ENCODE data around the gene NAPA. TPM values are rescaled to one million over a fixed set of nuclear protein-coding genes. Genes with fewer than 3 reads are reported as not detected.

NAPA gene
- total RNA-seq, 4 donors from 2014 or later = 94.8 to 138 (median 114) TPM

DNA sequence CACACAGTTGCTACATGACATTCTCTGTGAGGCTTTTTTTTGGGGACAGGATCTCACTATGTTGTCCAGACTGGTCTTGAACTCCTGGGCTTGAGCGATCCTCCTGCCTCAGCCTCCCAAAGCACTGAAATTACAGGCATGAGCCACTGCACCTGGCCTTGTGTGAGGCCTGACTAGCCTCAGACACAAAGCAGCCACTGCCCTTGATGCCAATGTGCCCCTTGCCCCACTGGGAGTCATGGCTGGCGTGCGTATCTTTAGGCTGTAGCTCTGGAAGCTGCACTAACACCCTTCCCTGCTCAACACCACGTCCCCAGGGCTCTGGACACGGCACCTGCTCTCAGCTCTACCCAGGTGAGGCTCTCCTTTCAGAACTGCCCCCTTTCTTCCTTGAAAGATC is 16.3 kb downstream of the NAPA start:
- Histone ChIP-seq H3K9me3 (no peaks in the 10 kb centered on the region), H3K27ac (no peak overlapping the region), H3K36me3 (peaks cover 0 to 29% (median 14%) of the 10 kb centered on the region in 4 donors), H3K4me1 (no peaks in the 10 kb centered on the region), H3K4me3 (no peak overlapping the region), H3K27me3 (no peaks in the 10 kb centered on the region)
- WGBS, 2 donors (ENCODE audit: low coverage in 1 of 2) = 94% methylated on average over 4 of the region's 5 CpGs; no CpG with 5 or more reads in 1 of the 2 donors
- in situ Hi-C loops (cut with MboI; ENCODE audit: low pct_ligation_motif_present in 1 of 4, low pct_unique_long_range_greater_than_20kb in 1 of 4, low sequenced_read_pairs in 3 of 4) = no loop called here
- no peak for DNase-seq
- TF ChIP-seq EP300 (IDR thresholded peaks at IDR 0.05; ENCODE audit: low read depth) (no peak), POLR2A (IDR thresholded peaks at IDR 0.05) (no peak), POLR2AphosphoS5 (IDR thresholded peaks at IDR 0.05) (no peak)
- TF ChIP-seq, protein P1, sequence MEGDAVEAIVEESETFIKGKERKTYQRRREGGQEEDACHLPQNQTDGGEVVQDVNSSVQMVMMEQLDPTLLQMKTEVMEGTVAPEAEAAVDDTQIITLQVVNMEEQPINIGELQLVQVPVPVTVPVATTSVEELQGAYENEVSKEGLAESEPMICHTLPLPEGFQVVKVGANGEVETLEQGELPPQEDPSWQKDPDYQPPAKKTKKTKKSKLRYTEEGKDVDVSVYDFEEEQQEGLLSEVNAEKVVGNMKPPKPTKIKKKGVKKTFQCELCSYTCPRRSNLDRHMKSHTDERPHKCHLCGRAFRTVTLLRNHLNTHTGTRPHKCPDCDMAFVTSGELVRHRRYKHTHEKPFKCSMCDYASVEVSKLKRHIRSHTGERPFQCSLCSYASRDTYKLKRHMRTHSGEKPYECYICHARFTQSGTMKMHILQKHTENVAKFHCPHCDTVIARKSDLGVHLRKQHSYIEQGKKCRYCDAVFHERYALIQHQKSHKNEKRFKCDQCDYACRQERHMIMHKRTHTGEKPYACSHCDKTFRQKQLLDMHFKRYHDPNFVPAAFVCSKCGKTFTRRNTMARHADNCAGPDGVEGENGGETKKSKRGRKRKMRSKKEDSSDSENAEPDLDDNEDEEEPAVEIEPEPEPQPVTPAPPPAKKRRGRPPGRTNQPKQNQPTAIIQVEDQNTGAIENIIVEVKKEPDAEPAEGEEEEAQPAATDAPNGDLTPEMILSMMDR (IDR thresholded peaks at IDR 0.05) = no peak
- intact Hi-C loops (cut with DNase I; ENCODE audit: low total_unique reads) = no loop called here

DNA sequence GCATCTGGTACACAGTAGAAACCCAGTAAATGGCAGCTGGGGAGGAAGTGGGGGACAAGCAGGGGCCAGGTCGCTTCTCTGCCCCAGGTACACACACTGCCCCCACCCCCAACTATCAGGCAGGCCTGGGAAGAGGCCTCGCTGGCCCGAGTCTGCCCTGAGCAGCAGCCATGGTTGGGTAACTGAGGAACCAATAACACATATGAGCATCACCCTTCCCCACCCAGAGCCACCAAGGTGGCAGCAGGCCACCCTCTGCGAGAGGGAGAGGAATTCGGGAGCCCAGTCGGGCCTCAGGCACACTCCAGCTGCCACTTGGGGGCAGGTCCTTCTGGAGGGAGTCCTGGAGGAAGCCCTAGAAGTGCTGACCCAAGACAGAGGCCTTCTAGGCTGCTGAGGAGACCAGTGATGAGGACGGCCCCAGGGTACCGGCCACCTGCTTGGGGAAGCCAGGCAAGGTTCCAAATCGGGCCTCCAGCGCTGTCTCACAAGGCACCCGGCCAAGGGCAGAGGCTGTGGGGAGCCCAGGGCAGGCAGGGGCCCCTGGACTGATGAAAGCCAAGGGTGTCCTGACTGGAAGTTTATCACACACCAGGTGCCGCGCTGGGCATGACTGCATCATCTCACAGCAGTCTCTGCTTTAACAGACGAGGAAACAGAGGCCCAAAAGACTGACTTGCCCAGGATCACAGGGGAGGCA is 16.9 kb downstream of the NAPA start:
- DNase-seq = no peak
- H3K27ac ChIP-seq = no peak overlapping the region
- intact Hi-C loops (cut with DNase I; ENCODE audit: low total_unique reads) (no loop called here), in situ Hi-C loops (cut with MboI; ENCODE audit: low pct_ligation_motif_present in 1 of 4, low pct_unique_long_range_greater_than_20kb in 1 of 4, low sequenced_read_pairs in 3 of 4) (no loop called here)
- WGBS, 2 donors (ENCODE audit: low coverage in 1 of 2) = 84% methylated on average over 14 of the region's 14 CpGs; no CpG with 5 or more reads in 1 of the 2 donors
- no peaks in the 10 kb centered on the region for H3K4me1 ChIP-seq
- no peak overlapping the region for H3K4me3 ChIP-seq
- H3K9me3 ChIP-seq = no peaks in the 10 kb centered on the region
- TF ChIP-seq, protein P1 (IDR thresholded peaks at IDR 0.05) = no peak
- TF ChIP-seq POLR2A (IDR thresholded peaks at IDR 0.05) (no peak), POLR2AphosphoS5 (IDR thresholded peaks at IDR 0.05) (no peak), EP300 (IDR thresholded peaks at IDR 0.05; ENCODE audit: low read depth) (no peak)
- no peaks in the 10 kb centered on the region for H3K27me3 ChIP-seq
- peaks cover 0 to 24% (median 12%) of the 10 kb centered on the region in 4 donors for H3K36me3 ChIP-seq

DNA sequence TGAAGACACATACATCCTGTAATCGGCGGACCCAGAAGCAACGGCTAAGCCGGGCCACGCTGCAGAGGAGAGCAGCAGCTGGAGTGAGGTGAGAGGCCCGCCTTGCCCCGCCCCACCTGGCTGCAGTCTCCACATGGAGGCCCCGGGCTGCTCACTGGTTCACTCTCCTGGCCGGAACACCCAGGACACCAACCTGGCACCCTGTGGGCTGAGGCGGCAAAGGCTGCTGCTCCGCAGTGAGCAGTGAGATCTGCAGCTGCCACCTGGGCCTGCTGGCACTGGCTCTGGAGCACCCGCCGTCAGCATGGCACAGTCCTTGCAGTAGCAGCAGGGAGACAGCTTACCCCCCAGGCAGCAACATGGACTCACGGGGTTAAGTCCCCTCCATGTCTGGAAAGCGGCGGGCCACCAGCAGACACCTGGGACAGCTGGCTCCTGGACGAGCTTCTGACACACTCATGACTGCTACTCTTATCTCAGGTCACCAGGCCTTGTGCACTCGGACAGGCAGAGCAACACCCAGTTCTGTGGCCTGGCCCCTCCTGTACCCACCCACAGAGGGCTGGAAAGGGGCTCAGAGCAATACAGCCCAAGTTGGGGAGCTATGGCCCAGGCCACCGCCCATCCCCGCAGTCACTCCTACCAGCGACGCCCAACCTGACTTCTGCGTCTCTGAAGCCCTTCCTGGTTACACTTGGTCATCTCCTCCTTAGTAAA is 17.7 kb downstream of the NAPA start:
- intact Hi-C loops (cut with DNase I; ENCODE audit: low total_unique reads) = no loop called here
- TF ChIP-seq POLR2A (IDR thresholded peaks at IDR 0.05) = no peak
- TF ChIP-seq, protein P1 (IDR thresholded peaks at IDR 0.05) = no peak
- peaks cover 0 to 17% (median 8%) of the 10 kb centered on the region in 4 donors for H3K36me3 ChIP-seq
- 86% methylated on average over 23 of the region's 23 CpGs; no CpG with 5 or more reads in 1 of the 2 donors for WGBS, 2 donors (ENCODE audit: low coverage in 1 of 2)
- no peaks in the 10 kb centered on the region for H3K4me1 ChIP-seq
- H3K4me3 ChIP-seq = no peak overlapping the region
- no peaks in the 10 kb centered on the region for H3K27me3 ChIP-seq
- in situ Hi-C loops (cut with MboI; ENCODE audit: low pct_ligation_motif_present in 1 of 4, low pct_unique_long_range_greater_than_20kb in 1 of 4, low sequenced_read_pairs in 3 of 4) = no loop called here
- DNase-seq = no peak
- no peak overlapping the region for H3K27ac ChIP-seq
- no peaks in the 10 kb centered on the region for H3K9me3 ChIP-seq

DNA sequence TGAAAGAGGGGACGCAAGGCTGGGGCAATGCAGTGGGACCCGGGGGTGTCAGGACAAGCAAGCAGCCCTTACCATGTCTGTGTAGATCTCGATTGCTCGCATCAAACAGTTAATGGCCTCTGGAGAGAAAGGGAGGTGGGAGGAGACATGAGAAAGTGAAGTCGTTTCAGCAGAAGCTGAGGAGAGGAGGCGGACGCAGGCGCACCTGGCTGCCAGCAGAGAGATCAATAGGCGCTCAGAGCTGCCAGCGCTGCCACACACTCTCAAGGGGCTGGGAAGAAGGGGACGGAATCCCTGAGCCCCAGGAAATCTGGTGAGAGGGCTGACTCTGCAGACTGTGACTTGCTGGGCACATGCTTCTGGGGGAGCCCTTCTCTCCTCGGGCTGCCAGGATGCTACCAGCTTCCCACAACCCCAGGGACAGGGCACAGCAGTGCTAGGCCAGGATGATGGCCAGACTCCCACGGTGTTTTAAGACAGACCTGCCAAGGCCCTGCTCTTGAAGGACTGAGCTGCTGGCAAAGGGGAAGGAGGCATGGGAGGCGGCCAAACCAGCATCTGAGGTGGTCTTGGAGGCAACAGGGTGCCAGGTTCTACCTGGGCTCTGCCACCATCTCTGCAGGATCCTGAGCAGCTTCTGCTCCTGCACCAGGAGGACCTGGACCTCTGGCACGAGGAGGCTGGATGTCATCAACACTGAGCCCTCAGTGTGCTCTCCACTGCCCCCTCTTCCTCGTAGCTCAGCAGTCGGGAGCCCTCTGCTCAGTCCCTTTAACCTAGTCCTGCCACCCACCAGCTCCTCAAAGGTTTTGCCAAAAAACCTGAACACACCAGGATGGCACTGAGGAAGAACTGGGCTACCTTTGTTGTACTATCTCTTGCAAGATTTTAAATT is 19.1 kb downstream of the NAPA start:
- no peak for TF ChIP-seq POLR2A (IDR thresholded peaks at IDR 0.05)
- no peak for TF ChIP-seq EP300 (IDR thresholded peaks at IDR 0.05; ENCODE audit: low read depth)
- no peak for TF ChIP-seq POLR2AphosphoS5 (IDR thresholded peaks at IDR 0.05)
- TF ChIP-seq, protein P1 (IDR thresholded peaks at IDR 0.05) = no peak
- H3K27me3 ChIP-seq = no peaks in the 10 kb centered on the region
- no peak for DNase-seq
- H3K9me3 ChIP-seq = no peaks in the 10 kb centered on the region
- no peaks in the 10 kb centered on the region for H3K4me1 ChIP-seq
- peaks cover 0 to 12% (median 5%) of the 10 kb centered on the region in 4 donors for H3K36me3 ChIP-seq
- H3K4me3 ChIP-seq = no peak overlapping the region
- no peak overlapping the region for H3K27ac ChIP-seq
- intact Hi-C loops (cut with DNase I; ENCODE audit: low total_unique reads) = no loop called here
- in situ Hi-C loops (cut with MboI; ENCODE audit: low pct_ligation_motif_present in 1 of 4, low pct_unique_long_range_greater_than_20kb in 1 of 4, low sequenced_read_pairs in 3 of 4) = no loop called here
- 65 to 81% methylated on average over 9 to 15 of the region's 17 CpGs for WGBS, 2 donors (ENCODE audit: low coverage in 1 of 2)
